NCI-H1436 (cell line): ENCODE results near the gene ETS1.
A peak's percentile ranks its signal among the peaks of the same experiment; 100 is the strongest.

Experiments
- DNase-seq: peaks from one replicate; lab custom pipeline; 2025; lab: John Stamatoyannopoulos, UW

ETS1 gene

GRCh38 chr11:128587415-128587814 is at the start of gene ETS1:
TSS of gene ETS1 (minus strand) at chr11:128587558. CDS start at chr11:128573130, 14,428 bp downstream.
- DNase-seq: no peak

GRCh38 chr11:128634395-128634794 is 47.0 kb upstream of the ETS1 start:
- no peak for DNase-seq

- DNase-seq: no peak
Observed at GRCh38 chr11:128633384-128633965, 46.1 kb upstream of the ETS1 start.

- peak; percentile 53 for DNase-seq
Observed at GRCh38 chr11:128632141-128632791, 44.9 kb upstream of the ETS1 start.

GRCh38 chr11:128630367-128631230 is 43.2 kb upstream of the ETS1 start:
- DNase-seq: peak; percentile 69

GRCh38 chr11:128629516-128630106 is 42.3 kb upstream of the ETS1 start:
- no peak for DNase-seq

GRCh38 chr11:128628686-128629085 is 41.3 kb upstream of the ETS1 start:
- no peak for DNase-seq

GRCh38 chr11:128628325-128628673 is 40.9 kb upstream of the ETS1 start:
- no peak for DNase-seq

GRCh38 chr11:128627666-128628324 is 40.4 kb upstream of the ETS1 start:
- no peak for DNase-seq

- DNase-seq: no peak
Observed at GRCh38 chr11:128626913-128627665, 39.7 kb upstream of the ETS1 start.

- no peak for DNase-seq
Observed at GRCh38 chr11:128625746-128626145, 38.4 kb upstream of the ETS1 start.

- DNase-seq: no peak
Observed at GRCh38 chr11:128625326-128625725, 38.0 kb upstream of the ETS1 start.

- DNase-seq: no peak
Observed at GRCh38 chr11:128624269-128625175, 37.2 kb upstream of the ETS1 start.

- no peak for DNase-seq
Observed at GRCh38 chr11:128623091-128623490, 35.7 kb upstream of the ETS1 start.

GRCh38 chr11:128621601-128622501 is 34.5 kb upstream of the ETS1 start:
- no peak for DNase-seq

GRCh38 chr11:128620309-128621100 is 33.1 kb upstream of the ETS1 start:
- DNase-seq: no peak

GRCh38 chr11:128619540-128620308 is 32.4 kb upstream of the ETS1 start:
- no peak for DNase-seq

GRCh38 chr11:128619007-128619406 is 31.6 kb upstream of the ETS1 start:
- no peak for DNase-seq
